SK-N-SH treated with all-trans-retinoic acid at 6 μM for 48 hours (cell line): ENCODE measurements around the gene CD19.

ENCODE experiments used
- ATAC-seq: fragments of 200-7000 bp; cut with Tn5 transposase; 3 replicates; pipeline ENCODE4 v1.9.1; 2020; ENCODE audit warnings: mild to moderate bottlenecking, moderate library complexity
- ARNTL ChIP-seq: fragments of 450-650 bp; formaldehyde crosslinking; IDR thresholded peaks from 2 replicates; pipeline ENCODE4 v1.5.0; 2020; ENCODE audit warnings: low read depth, mild to moderate bottlenecking, moderate library complexity, borderline replicate concordance
- BACH2 ChIP-seq: fragments of 250-450 bp; sonication (Bioruptor Pico); IDR thresholded peaks from 2 replicates; pipeline ENCODE4 v1.9.0; 2021; ENCODE audit warnings: mild to moderate bottlenecking, borderline replicate concordance
- CSDC2 ChIP-seq: fragments of 250-450 bp; sonication (Bioruptor Pico); IDR thresholded peaks from 2 replicates; pipeline ENCODE4 v1.5.0; 2020; ENCODE audit warnings: mild to moderate bottlenecking, moderate library complexity
- ESRRG ChIP-seq: fragments of 250-450 bp; sonication (Bioruptor Pico); IDR thresholded peaks from 2 replicates; pipeline ENCODE4 v1.6.1; 2021; ENCODE audit warnings: mild to moderate bottlenecking
- GLIS3 ChIP-seq: fragments of 250-450 bp; sonication (Bioruptor Pico); IDR thresholded peaks from 2 replicates; pipeline ENCODE4 v1.5.0; 2020; ENCODE audit warnings: mild to moderate bottlenecking, moderate library complexity
- ISL1 ChIP-seq: fragments of 250-450 bp; sonication (Bioruptor Pico); IDR thresholded peaks from 2 replicates; pipeline ENCODE4 v2.1.2; 2022; ENCODE audit warnings: mild to moderate bottlenecking, moderate library complexity
- OSR1 ChIP-seq: fragments of 250-450 bp; sonication (Bioruptor Pico); IDR thresholded peaks from 2 replicates; pipeline ENCODE4 v1.8.0; 2022; ENCODE audit warnings: moderate library complexity, mild to moderate bottlenecking, inconsistent platforms
- RARB ChIP-seq: fragments of 250-450 bp; sonication (Bioruptor Pico); IDR thresholded peaks from 2 replicates; pipeline ENCODE4 v1.8.0; 2021; ENCODE audit warnings: mild to moderate bottlenecking, moderate library complexity
- SNAI2 ChIP-seq: fragments of 250-450 bp; sonication (Bioruptor Pico); IDR thresholded peaks from 2 replicates; pipeline ENCODE4 v1.5.0; 2020; ENCODE audit warnings: mild to moderate bottlenecking, moderate library complexity
- TCF4 ChIP-seq: fragments of 250-450 bp; sonication (Bioruptor Pico); IDR thresholded peaks from 2 replicates; pipeline ENCODE4 v1.8.0; 2021; ENCODE audit warnings: mild to moderate bottlenecking, moderate library complexity, borderline replicate concordance
- ZC3H10 ChIP-seq: fragments of 250-450 bp; sonication (Bioruptor Pico); IDR thresholded peaks from 2 replicates; pipeline ENCODE4 v1.5.1; 2021; ENCODE audit warnings: mild to moderate bottlenecking, moderate library complexity
- ZFP3 ChIP-seq: fragments of 250-450 bp; sonication (Bioruptor Pico); IDR thresholded peaks from 2 replicates; pipeline ENCODE4 v1.5.0; 2020; ENCODE audit warnings: mild to moderate bottlenecking, moderate library complexity
- ZFP30 ChIP-seq: fragments of 450-650 bp; formaldehyde crosslinking; IDR thresholded peaks from 2 replicates; pipeline ENCODE4 v1.5.0; 2022; ENCODE audit warnings: mild to moderate bottlenecking, moderate library complexity
- ZNF565 ChIP-seq: fragments of 450-650 bp; formaldehyde crosslinking; conservative IDR thresholded peaks from 2 replicates; pipeline ENCODE4 v1.5.0; 2020; ENCODE audit warnings: low read depth, mild to moderate bottlenecking, moderate library complexity
- ZNF70 ChIP-seq: fragments of 450-650 bp; formaldehyde crosslinking; IDR thresholded peaks from 2 replicates; pipeline ENCODE4 v1.5.0; 2020; ENCODE audit warnings: mild to moderate bottlenecking, moderate library complexity
- ZNF8 ChIP-seq: fragments of 450-650 bp; formaldehyde crosslinking; IDR thresholded peaks from 2 replicates; pipeline ENCODE4 v1.5.0; 2020; ENCODE audit warnings: mild to moderate bottlenecking, moderate library complexity
- TF ChIP-seq, protein P1 (sequence below): fragments of 250-450 bp; sonication (Bioruptor Pico); IDR thresholded peaks from 2 replicates; pipeline ENCODE4 v1.5.1; 2020; ENCODE audit warnings: low read depth, mild to moderate bottlenecking, moderate library complexity
- TF ChIP-seq, protein P2 (sequence below): fragments of 250-450 bp; sonication (Bioruptor Pico); IDR thresholded peaks from 2 replicates; pipeline ENCODE4 v1.5.1; 2021; ENCODE audit warnings: mild to moderate bottlenecking, moderate library complexity
- TF ChIP-seq, protein P3 (sequence below): fragments of 250-450 bp; sonication (Bioruptor Pico); IDR thresholded peaks from 2 replicates; pipeline ENCODE4 v1.5.0; 2020; ENCODE audit warnings: mild to moderate bottlenecking, moderate library complexity
- TF ChIP-seq, protein P4 (sequence below): fragments of 250-450 bp; sonication (Bioruptor Pico); IDR thresholded peaks from 2 replicates; pipeline ENCODE4 v1.8.0; 2020; ENCODE audit warnings: mild to moderate bottlenecking, moderate library complexity, borderline replicate concordance
- TF ChIP-seq, protein P5 (sequence below): fragments of 250-450 bp; sonication (Bioruptor Pico); IDR thresholded peaks from 2 replicates; pipeline ENCODE4 v1.8.0; 2021; ENCODE audit warnings: low read depth, mild to moderate bottlenecking, moderate library complexity, borderline replicate concordance

Gene CD19

DNA sequence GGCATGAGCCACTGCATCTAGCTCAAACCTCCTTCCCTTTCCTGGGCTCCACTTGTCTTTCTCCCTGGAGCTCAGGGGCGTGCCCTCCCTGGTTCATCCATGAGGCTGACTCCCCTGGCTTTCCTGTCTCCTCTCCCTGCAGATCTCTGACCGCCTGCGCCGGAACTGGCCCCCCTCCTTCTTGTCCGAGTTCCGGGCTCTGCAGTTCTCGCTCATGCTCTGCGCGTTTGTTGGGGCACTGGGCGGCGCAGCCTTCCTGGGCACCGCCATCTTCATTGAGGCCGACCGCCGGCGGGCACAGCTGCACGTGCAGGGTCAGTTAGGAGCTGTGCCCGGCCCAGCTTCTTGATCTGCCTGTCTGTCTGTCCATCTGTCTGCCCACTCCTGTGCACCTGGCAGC is 51.9 kb downstream of the CD19 start:
- TF ChIP-seq GLIS3 (CRISPR knock-in tag): no peak
- ATAC-seq: no peak; the same call in 2 of the 3 replicates

DNA sequence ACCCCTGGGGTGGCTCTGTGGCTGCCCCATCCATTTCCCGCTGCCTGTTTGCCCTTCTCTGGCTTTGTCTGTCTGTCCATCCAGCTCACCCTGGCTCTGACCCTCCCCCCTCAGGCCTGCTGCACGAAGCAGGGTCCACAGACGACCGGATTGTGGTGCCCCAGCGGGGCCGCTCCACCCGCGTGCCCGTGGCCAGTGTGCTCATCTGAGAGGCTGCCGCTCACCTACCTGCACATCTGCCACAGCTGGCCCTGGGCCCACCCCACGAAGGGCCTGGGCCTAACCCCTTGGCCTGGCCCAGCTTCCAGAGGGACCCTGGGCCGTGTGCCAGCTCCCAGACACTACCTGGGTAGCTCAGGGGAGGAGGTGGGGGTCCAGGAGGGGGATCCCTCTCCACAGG is 52.3 kb downstream of the CD19 start:
- no peak for TF ChIP-seq ZC3H10 (CRISPR knock-in tag)
- TF ChIP-seq, protein P1, sequence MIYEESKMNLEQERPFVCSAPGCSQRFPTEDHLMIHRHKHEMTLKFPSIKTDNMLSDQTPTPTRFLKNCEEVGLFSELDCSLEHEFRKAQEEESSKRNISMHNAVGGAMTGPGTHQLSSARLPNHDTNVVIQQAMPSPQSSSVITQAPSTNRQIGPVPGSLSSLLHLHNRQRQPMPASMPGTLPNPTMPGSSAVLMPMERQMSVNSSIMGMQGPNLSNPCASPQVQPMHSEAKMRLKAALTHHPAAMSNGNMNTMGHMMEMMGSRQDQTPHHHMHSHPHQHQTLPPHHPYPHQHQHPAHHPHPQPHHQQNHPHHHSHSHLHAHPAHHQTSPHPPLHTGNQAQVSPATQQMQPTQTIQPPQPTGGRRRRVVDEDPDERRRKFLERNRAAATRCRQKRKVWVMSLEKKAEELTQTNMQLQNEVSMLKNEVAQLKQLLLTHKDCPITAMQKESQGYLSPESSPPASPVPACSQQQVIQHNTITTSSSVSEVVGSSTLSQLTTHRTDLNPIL (CRISPR knock-in tag): no peak
- TF ChIP-seq OSR1 (CRISPR knock-in tag): no peak
- TF ChIP-seq, protein P2, sequence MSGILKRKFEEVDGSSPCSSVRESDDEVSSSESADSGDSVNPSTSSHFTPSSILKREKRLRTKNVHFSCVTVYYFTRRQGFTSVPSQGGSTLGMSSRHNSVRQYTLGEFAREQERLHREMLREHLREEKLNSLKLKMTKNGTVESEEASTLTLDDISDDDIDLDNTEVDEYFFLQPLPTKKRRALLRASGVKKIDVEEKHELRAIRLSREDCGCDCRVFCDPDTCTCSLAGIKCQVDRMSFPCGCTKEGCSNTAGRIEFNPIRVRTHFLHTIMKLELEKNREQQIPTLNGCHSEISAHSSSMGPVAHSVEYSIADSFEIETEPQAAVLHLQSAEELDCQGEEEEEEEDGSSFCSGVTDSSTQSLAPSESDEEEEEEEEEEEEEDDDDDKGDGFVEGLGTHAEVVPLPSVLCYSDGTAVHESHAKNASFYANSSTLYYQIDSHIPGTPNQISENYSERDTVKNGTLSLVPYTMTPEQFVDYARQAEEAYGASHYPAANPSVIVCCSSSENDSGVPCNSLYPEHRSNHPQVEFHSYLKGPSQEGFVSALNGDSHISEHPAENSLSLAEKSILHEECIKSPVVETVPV (CRISPR knock-in tag): no peak
- TF ChIP-seq CSDC2: no peak
- TF ChIP-seq, protein P3, sequence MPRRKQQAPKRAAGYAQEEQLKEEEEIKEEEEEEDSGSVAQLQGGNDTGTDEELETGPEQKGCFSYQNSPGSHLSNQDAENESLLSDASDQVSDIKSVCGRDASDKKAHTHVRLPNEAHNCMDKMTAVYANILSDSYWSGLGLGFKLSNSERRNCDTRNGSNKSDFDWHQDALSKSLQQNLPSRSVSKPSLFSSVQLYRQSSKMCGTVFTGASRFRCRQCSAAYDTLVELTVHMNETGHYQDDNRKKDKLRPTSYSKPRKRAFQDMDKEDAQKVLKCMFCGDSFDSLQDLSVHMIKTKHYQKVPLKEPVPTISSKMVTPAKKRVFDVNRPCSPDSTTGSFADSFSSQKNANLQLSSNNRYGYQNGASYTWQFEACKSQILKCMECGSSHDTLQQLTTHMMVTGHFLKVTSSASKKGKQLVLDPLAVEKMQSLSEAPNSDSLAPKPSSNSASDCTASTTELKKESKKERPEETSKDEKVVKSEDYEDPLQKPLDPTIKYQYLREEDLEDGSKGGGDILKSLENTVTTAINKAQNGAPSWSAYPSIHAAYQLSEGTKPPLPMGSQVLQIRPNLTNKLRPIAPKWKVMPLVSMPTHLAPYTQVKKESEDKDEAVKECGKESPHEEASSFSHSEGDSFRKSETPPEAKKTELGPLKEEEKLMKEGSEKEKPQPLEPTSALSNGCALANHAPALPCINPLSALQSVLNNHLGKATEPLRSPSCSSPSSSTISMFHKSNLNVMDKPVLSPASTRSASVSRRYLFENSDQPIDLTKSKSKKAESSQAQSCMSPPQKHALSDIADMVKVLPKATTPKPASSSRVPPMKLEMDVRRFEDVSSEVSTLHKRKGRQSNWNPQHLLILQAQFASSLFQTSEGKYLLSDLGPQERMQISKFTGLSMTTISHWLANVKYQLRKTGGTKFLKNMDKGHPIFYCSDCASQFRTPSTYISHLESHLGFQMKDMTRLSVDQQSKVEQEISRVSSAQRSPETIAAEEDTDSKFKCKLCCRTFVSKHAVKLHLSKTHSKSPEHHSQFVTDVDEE (CRISPR knock-in tag): no peak
- no peak for TF ChIP-seq ARNTL (CRISPR knock-in tag)
- TF ChIP-seq ISL1 (CRISPR knock-in tag): no peak
- TF ChIP-seq ZNF565 (CRISPR knock-in tag): no peak
- no peak for TF ChIP-seq SNAI2 (CRISPR knock-in tag)
- TF ChIP-seq TCF4 (CRISPR knock-in tag): no peak
- TF ChIP-seq ZNF8: no peak
- TF ChIP-seq ESRRG (CRISPR knock-in tag): no peak
- no peak for TF ChIP-seq ZFP30 (CRISPR knock-in tag)
- TF ChIP-seq, protein P4, sequence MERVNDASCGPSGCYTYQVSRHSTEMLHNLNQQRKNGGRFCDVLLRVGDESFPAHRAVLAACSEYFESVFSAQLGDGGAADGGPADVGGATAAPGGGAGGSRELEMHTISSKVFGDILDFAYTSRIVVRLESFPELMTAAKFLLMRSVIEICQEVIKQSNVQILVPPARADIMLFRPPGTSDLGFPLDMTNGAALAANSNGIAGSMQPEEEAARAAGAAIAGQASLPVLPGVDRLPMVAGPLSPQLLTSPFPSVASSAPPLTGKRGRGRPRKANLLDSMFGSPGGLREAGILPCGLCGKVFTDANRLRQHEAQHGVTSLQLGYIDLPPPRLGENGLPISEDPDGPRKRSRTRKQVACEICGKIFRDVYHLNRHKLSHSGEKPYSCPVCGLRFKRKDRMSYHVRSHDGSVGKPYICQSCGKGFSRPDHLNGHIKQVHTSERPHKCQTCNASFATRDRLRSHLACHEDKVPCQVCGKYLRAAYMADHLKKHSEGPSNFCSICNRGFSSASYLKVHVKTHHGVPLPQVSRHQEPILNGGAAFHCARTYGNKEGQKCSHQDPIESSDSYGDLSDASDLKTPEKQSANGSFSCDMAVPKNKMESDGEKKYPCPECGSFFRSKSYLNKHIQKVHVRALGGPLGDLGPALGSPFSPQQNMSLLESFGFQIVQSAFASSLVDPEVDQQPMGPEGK (CRISPR knock-in tag): no peak
- no peak for TF ChIP-seq ZNF70
- no peak for ATAC-seq

DNA sequence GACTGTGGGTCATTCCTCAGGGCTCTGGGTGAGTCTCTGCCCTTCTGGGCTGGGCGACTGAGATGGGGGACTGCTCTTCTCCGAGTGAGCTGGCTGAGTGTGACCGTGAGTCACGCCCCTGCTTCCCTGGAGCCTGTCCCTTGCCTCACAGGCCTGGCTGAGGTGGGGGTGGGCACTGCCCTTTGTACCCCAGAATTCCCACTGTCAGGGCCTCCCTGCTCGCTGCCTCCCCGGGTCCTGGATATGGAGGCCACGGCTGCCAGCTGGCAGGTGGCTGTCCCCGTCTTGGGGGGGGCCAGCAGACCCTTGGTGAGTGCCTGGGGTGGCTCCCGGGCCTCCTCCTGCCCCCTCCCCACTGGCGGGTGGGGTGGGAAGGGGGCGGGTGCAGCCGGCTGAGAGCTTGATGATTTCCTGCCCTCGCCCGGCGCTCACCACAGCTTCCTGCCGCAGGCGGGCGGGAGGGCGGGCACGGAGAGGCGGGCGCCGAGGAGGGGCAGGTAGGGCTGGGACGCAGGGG is 52.9 kb downstream of the CD19 start, which contains the start of gene LAT:
Gene LAT (plus strand): TSS at position 434 of the 517 bp plus-strand sequence. CDS start 366 bp downstream, outside the sequence.
- TF ChIP-seq, protein P2 (CRISPR knock-in tag): no peak
- TF ChIP-seq ESRRG (CRISPR knock-in tag) (no peak), ZC3H10 (CRISPR knock-in tag) (no peak), BACH2 (no peak), CSDC2 (no peak), ZFP3 (no peak), OSR1 (CRISPR knock-in tag) (no peak), ZNF8 (no peak), RARB (CRISPR knock-in tag) (no peak), TCF4 (CRISPR knock-in tag) (no peak)
- TF ChIP-seq, protein P1 (CRISPR knock-in tag): no peak
- TF ChIP-seq, protein P5, sequence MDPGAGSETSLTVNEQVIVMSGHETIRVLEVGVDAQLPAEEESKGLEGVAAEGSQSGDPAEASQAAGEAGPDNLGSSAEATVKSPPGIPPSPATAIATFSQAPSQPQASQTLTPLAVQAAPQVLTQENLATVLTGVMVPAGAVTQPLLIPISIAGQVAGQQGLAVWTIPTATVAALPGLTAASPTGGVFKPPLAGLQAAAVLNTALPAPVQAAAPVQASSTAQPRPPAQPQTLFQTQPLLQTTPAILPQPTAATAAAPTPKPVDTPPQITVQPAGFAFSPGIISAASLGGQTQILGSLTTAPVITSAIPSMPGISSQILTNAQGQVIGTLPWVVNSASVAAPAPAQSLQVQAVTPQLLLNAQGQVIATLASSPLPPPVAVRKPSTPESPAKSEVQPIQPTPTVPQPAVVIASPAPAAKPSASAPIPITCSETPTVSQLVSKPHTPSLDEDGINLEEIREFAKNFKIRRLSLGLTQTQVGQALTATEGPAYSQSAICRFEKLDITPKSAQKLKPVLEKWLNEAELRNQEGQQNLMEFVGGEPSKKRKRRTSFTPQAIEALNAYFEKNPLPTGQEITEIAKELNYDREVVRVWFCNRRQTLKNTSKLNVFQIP: no peak
- TF ChIP-seq, all 23 proteins: peak for 0
- no peak for ATAC-seq
